HG03432 (cell line): ENCODE measurements around the gene GALNT5.

ENCODE experiments used
- ATAC-seq: cut with Tn5 transposase; IDR thresholded peaks from one replicate; pipeline ENCODE4 v1.9.1; 2021; ENCODE audit warnings: mild to moderate bottlenecking, moderate library complexity; ENCODE audit not compliant: unreplicated experiment

The GALNT5 gene

GRCh38 chr2:157283468-157283867 is 26.0 kb downstream of the GALNT5 start:
- ATAC-seq, result no peak

GRCh38 chr2:157287160-157287559 is 29.7 kb downstream of the GALNT5 start:
- no peak for ATAC-seq

GRCh38 chr2:157290525-157290924 is 33.0 kb downstream of the GALNT5 start:
- ATAC-seq, result no peak

- no peak for ATAC-seq
These were observed 33.5 kb downstream of the GALNT5 start for GRCh38 chr2:157291018-157291417.

GRCh38 chr2:157292853-157293252 is 35.3 kb downstream of the GALNT5 start:
- no peak for ATAC-seq

- ATAC-seq, result no peak
These were observed 39.0 kb downstream of the GALNT5 start for GRCh38 chr2:157296490-157296889.

- ATAC-seq, result no peak
These were observed 39.5 kb downstream of the GALNT5 start for GRCh38 chr2:157296958-157297357.

- ATAC-seq, result no peak
These were observed 43.8 kb downstream of the GALNT5 start for GRCh38 chr2:157301307-157301706.

GRCh38 chr2:157302492-157303099 is 45.1 kb downstream of the GALNT5 start:
- ATAC-seq, result peak; percentile 80

- no peak for ATAC-seq
These were observed 46.1 kb downstream of the GALNT5 start for GRCh38 chr2:157303612-157304011.

- no peak for ATAC-seq
These were observed 47.6 kb downstream of the GALNT5 start for GRCh38 chr2:157304811-157305722.

- no peak for ATAC-seq
These were observed 48.2 kb downstream of the GALNT5 start for GRCh38 chr2:157305723-157306110.

- ATAC-seq, result peak; percentile 38
These were observed 49.5 kb downstream of the GALNT5 start for GRCh38 chr2:157307021-157307420.

GRCh38 chr2:157309878-157310277 is 52.4 kb downstream of the GALNT5 start:
- no peak for ATAC-seq

- no peak for ATAC-seq
These were observed 54.2 kb downstream of the GALNT5 start for GRCh38 chr2:157311706-157312105.

- ATAC-seq, result peak; percentile 73
These were observed 55.5 kb downstream of the GALNT5 start for GRCh38 chr2:157312866-157313486.

GRCh38 chr2:157315901-157316300 is 58.4 kb downstream of the GALNT5 start:
- ATAC-seq, result no peak

GRCh38 chr2:157318884-157319283 is 61.4 kb downstream of the GALNT5 start:
- ATAC-seq, result no peak

GRCh38 chr2:157319795-157320194 is 62.3 kb downstream of the GALNT5 start:
- ATAC-seq, result no peak

GRCh38 chr2:157320409-157320808 is 62.9 kb downstream of the GALNT5 start:
- no peak for ATAC-seq

GRCh38 chr2:157321466-157321865 is 64.0 kb downstream of the GALNT5 start:
- no peak for ATAC-seq

GRCh38 chr2:157322432-157322831 is 64.9 kb downstream of the GALNT5 start:
- no peak for ATAC-seq
